GM11168 (cell line): ENCODE results near the gene RPS4Y1.
"Not testable (repeated sequence)": the region's sequence is repeated elsewhere in the genome, so short reads cannot be mapped to it uniquely, and the experiment has no call there.

Source experiments
- in situ Hi-C: fragments of 300-500 bp; cut with MboI; formaldehyde crosslinking; loops from one replicate; pipeline ENCODE4 v1.12.0; 2022; ENCODE audit warnings: low sequenced_read_pairs; ENCODE audit not compliant: unreplicated experiment

RPS4Y1 gene

DNA sequence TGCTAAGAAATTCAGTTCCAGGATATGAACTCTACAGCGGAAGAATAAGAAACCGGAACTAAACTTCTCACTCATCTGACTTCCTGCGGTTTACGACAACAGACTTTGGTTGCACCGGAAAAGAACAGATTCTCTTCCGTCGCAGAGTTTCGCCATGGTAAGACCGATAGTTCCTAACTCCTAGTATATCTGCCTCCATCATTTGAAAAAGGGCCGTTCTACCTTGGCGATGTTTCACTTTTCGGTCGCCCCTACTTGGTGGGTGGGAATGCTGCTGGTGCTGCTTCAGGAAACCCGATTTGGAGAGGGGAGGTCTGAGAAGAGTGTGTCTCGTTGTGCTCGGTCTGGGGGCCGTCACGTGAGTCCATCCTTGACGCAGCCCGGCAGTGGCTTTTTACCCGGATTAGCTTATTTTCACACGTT is at the start of gene RPS4Y1:
Gene RPS4Y1, plus strand, starts transcription at position 132 of the 423 bp plus-strand sequence. Its CDS starts 23 bp downstream, at position 155.
- in situ Hi-C loops, result no loop called here

DNA sequence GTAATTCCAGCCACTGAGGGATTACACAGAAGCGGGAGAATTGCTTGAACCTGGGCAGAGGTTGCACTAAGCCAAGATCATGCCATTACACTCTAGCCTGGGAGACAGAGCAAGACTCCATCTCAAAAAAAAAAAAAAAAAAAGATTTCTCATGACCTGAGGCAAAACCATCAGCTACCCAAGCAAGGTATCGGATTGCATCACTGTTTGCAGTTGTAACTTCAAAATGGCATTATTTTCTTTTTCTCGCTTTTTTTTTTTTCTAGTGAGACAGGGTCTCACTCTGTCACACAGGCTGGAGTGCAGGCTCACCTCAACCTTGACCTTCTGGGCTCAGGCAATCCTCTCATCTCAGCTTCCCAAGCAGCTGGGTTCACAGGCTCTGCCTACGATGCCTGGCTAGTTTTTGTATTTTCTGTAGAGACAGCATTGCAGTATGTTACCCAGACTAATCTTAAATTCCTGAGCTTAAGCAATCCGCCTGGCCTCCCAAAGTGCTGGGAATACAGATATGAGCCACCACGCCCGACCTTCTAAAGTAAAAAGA is 44.4 kb upstream of the RPS4Y1 start:
- in situ Hi-C loops, result no loop called here

DNA sequence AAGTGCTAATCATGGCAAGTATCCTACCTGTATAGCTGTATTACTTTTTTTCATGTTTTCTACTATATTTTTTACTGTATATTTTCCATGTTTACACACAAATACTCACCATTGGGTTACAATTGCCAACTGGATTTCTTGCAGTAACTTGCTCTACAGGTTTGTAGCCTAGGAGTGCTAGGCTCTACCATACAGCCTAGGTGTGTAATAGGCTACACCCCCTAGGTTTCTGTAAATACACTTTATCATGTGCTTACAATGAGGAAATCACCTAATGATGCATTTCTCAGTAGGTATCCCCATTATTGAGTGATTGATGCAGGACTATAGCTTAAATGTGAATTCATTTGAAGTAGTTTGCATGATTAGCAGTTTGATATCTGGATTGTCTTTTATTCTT is 43.4 kb upstream of the RPS4Y1 start:
- in situ Hi-C loops, result no loop called here

DNA sequence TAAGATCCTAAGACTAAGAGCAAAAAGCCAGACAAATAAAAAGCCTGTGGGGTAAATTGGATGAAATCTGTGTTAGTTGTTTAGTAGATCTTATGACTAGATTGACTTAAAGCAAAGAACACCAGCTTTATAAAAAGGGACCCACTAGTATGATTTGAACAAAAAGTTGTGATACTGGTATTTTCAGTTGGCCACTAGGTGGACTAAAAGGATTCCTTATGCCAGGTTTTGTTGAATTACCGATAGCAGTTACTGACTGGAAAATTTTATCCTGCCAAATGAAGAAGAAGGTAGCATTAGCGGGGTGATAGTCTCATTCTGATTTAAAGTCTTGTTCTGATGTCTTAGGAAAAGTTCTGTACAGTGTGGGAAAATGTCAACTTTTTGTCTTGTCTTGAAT is 41.2 kb upstream of the RPS4Y1 start:
- in situ Hi-C loops, result no loop called here

DNA sequence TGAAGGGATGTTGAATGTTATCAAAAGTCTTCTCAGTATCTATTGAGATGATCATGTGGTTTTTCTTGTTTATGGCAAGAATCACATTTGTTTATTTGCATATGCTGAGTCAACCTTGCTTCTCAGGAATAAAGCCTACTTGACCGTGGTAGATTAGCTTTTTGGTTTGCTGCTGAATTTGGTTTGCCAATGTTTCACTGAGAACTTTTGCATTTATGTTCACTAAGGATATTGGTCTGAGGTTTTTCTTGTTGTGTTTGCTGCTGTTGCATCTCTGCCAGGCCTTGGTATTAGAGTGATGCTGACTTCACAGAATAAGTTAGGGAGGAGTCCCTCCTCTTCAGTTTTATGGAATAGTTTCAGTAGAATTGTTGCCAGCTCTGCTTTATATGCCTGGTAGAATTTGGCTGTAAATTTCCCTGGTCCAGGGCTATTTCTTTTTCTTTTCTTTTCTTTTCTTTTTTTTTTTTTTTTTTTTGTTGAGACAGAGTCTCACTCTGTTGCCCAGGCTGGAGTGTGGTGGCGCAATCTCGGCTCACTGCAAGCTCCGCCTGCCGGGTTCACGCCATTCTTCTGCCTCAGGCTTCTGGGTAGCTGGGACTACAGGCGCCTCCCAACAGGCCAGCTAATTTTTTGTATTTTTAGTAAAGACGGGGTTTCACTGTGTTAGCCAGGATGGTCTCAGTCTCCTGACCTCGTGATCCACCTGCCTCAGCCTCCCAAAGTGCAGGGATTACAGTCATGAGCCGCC is 24.1 kb upstream of the RPS4Y1 start:
- in situ Hi-C loops, result not testable (repeated sequence)

DNA sequence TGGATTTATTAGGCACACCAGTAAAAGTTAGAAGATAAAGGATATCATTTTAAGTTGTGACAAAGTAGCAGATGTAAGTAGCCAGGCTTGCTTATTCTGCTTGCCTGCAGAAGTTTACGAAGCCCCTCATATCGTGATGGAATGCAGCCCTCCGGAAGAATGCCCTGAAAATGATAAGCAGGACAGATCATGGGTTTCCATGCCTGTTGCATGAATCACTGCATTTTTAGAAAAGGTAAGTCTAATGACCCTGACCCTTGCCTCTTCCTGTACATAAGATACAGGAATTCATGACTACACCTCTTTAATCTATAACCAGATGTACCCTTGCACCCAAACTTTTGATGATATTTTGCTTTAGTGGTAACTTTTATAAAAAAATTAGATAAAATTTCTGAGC is 16.9 kb upstream of the RPS4Y1 start:
- in situ Hi-C loops, result no loop called here

DNA sequence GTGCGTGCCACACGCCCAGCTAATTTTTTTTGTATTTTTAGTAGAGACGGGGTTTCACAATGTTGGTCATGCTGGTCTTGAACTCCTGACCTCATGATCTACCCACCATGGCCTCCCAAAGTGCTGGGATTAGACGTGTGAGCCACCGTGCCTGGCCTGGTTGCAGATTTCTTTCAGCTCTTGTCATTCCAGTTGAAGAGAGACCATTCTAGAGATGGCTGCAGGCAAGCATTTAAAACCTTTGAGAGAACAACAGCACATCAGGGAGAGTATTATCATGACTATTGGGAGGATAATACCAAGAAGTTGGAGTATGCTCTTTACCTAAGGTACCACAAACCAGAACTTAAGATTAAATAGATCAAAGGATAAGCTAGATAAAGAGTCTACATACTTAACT is 12.9 kb upstream of the RPS4Y1 start:
- in situ Hi-C loops, result no loop called here

DNA sequence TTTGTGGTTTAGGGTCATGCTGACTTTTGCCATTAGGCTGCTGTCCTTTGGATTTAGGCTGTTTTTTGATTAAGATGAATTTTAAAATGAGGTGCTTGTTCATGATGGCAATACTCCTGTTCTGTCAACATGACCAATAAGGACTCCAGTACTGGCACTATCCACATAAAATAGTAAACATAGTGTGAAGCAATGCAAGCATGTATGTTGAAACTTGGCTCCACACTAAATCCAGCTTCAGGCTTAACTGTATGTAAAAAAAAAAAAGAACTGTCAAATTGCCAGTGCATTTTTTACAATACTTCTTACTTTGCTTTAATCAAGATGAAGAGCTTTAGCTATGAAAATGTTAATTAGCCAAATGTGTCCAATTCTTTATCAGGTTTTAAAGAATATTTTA is 6.2 kb upstream of the RPS4Y1 start:
- in situ Hi-C loops, result no loop called here

DNA sequence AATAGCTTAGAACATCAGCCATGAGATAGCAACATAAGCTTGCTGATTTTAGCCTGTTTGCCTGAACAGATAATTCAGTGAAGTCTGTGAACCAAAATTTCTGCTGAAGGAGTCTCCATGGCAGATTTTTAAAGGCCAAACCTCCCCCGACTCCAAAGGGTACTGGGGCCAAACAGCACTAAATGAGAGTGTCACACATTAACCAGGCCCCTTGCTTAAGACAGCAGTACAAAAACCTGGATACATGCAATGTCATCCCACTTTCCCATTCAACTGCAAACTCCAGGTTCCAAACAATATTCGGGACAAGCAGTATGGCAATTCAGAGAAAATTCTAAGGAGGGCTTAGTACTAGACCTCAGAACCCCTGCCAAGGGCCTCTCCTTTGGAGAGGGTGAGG is 4.3 kb upstream of the RPS4Y1 start:
- in situ Hi-C loops, result no loop called here

DNA sequence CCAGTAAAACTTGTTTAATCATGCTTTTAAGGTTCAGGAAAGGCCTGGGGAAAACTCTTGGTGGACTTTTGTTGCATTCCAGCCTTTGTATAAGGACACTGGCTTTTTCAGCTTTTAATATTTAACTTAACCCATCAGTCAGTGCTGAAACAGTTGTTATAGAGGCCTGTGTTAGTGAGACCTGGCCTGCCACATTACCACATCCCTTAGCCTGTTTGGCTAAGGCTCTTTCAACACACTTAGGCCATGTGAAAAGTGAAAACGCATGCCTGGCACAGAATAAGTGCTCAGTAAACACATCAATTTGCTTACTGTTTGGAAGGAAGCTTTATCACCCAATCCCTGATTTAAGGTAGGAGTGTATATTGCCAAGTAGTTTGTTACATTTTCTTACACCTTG is 3.5 kb upstream of the RPS4Y1 start:
- in situ Hi-C loops, result no loop called here

DNA sequence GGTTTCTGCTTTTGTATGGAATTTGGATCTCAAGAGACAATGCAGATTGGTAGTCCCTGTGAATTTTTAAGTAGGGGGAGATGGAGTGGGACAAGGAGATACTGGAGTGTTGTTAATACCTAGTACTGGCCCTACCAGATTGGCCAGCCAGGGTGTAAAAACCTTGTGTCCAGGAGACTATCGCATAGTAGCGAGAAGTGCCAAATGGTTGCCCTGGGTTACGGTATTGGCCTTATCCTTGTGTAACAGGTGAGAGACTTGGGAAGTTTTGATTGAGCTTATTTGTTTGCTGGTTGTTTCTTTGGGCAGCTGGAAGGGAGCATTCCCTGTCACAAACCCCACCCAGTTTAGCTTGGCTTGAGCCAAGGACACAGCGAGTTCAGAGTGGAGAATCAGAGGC is 5.4 kb downstream of the RPS4Y1 start:
- in situ Hi-C loops, result no loop called here

DNA sequence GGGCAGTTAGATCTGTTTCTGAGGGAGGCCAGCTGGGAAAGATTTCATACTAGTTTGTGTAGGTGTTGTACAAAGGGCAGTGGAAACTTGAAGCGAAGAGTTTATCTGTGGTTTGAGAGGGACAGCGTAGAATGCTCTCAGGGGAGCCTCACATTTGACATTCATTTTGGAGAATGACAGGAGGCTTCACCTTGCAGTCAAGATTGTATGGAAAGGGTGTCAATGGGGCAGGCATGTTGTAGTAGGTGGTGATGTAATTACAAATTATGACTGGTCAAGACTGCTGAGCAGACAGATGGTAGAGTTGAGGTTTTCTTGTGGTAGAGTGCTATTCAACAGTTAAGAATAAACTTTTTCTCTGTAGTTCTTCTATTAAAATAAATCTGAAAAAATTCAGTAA is 7.0 kb downstream of the RPS4Y1 start:
- in situ Hi-C loops, result no loop called here

DNA sequence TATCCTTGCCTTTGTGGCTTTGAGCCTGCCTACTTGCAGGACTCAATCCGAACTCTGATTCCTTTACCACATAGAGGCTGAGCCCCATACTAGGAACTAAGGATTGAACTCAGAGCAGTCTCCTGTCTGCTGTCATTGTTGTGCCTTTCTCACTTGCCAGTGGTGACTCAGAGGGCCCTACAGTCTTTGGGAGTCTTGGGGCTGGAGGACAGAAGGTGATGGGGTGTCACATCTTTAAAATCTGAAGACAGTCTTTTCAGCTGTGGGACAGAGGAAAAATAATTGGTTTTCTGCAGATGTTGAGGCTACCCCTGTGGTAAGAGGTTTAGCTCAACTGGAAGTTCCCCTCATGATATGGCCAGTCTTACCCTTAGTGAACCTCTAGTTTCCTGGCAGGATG is 8.0 kb downstream of the RPS4Y1 start:
- in situ Hi-C loops, result no loop called here

DNA sequence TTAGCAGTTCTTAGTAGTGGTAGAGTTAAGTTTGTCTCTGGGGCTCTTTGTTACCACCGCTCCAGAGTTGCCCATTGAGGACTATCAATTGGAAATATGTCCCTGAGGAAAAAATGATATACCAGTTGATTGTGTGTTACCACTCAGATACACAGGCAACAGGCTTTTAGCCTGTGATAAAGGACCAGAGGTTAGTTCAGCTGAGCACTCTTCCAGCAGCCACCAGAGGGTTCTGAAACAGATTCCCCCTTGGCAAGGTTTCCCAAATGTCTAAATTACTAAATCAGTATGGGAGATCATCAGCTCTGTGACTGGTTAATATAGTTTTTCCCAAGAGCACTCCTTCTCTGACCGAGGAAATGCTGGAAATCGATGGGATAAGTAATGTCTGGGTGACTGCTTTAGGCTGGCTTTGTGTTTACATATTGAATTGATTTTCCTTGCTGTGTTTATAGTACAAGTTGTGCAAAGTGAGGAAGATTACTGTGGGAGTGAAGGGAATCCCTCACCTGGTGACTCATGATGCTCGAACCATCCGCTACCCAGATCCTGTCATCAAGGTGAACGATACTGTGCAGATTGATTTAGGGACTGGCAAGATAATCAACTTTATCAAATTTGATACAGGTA is 12.9 kb downstream of the RPS4Y1 start:
- in situ Hi-C loops, result no loop called here

DNA sequence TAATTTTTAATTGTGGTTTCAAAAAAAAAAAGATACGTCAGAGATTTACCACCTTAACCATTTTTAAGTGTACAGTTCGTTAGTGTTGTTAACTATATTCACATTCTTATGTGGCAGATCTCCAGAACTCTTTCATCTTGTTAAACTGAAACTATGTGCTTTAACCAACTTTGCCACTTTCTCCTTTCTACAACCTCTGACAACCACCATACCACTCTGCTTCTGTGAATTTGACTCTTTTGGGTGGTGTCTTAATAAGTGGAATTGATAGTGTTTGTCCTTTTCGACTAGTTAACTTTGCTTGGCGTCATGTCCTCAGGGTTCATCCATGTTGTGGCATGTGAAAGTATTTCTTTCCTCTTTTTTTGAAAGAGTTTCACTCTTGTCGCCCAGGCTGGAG is 15.7 kb downstream of the RPS4Y1 start:
- in situ Hi-C loops, result no loop called here

DNA sequence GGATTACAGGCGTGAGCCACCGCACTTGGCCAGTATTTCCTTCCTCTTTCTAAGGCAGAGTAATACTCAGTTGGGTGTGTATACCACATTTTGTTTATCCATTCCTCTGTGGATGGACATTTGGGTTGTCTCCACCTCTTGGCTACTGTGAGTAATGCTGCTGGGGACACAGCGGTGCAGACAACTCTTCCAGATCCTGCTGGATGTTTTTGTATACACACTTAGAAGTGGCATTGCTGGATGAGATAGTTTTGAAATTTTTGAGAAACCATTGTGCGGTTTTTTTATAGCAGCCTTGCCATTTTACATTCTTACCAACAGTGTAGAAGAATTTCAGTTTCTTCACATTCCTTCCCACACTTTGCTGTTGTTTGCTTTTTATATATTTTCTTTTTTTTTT is 16.3 kb downstream of the RPS4Y1 start:
- in situ Hi-C loops, result no loop called here

DNA sequence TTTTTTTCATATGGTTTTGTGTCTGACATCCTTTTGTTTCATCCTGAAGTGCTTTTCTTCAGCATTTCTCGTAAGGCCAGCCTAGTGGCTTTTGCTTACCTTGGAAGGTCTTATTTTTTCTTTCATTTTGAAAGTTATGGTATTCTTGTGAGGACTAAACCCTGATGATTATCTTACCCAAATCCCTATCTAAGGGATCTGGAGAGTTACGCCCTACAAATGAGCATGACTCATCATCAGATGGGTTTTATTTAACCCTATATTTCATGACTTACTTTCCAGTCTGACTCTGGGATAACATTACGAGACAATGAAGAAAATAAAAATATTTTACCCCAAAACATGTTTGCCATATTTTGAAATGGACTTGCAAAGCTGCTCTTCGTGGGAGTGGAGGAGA is 18.4 kb downstream of the RPS4Y1 start:
- in situ Hi-C loops, result no loop called here

DNA sequence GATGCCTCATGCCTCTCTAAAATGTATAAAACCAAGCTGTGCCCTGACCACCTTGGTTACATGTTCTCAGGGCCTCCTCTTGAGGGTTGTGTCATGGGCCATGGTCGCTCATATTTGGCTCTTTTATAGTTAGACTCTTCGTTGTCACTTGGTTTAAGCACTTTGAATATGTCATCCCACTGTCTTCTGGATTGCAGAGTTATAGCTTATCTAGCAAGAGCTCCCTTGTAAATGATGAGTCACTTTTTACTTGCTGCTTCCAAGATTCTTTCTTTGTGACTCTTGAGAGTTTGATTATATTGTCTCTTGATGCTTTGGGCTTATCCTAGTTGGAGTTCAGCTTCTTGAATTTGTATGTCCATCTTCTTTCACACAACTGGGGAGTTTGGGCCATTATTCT is 19.1 kb downstream of the RPS4Y1 start:
- in situ Hi-C loops, result no loop called here

DNA sequence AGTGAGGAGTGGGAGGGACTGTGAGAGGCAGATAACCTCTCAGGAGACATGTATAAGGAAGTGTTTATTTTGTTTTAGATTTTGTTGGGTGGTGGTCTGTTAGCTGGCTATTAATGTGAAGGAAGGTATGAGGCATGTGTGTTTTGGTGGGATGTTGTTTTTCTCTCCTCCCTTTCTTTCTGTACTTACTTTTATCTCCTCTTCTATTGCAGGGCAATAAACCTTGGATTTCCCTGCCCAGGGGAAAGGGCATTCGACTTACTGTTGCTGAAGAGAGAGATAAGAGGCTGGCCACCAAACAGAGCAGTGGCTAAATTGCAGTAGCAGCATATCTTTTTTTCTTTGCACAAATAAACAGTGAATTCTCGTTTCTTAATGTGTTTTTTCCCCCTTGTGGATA is 25.2 kb downstream of the RPS4Y1 start:
- in situ Hi-C loops, result no loop called here

DNA sequence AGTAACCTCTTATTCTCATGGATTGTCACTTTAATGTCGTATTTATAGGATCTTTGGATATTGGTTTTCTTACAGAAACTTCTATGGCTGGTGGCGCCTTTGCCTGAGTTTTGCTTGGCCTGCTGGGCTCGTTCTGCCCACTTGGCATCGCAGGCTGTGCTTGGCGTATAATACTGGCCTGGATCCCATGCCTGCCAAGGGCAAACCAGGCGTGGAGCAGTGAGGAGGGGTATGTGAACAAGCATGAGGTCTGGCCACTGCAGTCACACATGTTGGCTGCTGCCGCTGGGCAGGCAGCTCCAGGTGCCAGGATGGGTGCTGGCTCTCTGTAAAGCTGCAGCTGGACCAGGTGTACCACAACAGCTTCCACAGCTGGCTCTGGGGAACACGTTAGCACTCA is 26.1 kb downstream of the RPS4Y1 start:
- in situ Hi-C loops, result no loop called here

DNA sequence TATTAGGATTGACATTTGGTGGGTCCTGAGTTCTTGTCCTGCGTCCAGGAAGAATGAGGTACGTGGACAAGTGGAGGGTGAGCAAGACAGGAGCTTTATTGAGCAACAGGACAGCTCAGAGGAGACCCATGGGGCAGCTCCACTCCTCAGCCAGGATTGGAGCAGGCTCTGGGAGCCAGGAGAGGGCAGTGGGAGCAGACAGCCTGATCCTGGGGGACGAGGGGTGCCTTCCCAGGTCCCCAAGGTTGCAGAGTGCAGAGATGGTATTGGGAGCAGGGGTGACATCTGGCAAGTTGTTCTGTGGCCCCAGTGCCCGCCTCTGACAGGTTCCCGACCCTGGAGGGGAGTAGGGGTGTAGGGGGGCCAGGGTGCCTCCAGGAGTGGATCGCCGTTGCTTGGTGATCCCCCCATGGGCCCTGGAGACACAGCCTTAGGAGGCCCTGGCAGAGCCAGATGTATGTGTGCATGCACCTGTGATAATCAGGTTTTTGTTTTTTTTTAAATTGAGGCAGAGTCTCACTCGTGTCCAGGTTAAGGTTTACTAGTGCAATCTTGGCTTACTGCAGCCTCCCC is 26.7 kb downstream of the RPS4Y1 start:
- in situ Hi-C loops, result no loop called here
